SU-DHL-6 (cell line): Measurements from ENCODE around the gene LRRC1.

ENCODE experiments used
- H2AFZ ChIP-seq: fragments of 200-600 bp; sonication (generic); 2 replicates; pipeline ENCODE4 v1.6.1; 2014; ENCODE audit warnings: low read depth, mild to moderate bottlenecking, moderate library complexity, mixed read lengths, antibody characterized with exemption, low read length; ENCODE audit not compliant: severe bottlenecking
- H3F3A ChIP-seq: fragments of 200-600 bp; shearing (Covaris generic); 2 replicates; pipeline ENCODE4 v1.6.0; 2016; ENCODE audit warnings: antibody characterized with exemption, mild to moderate bottlenecking; ENCODE audit not compliant: insufficient read depth
- H3K27ac ChIP-seq: fragments of 200-600 bp; sonication (generic); 2 replicates; pipeline ENCODE4 v1.5.1; 2016; ENCODE audit warnings: low read depth, mild to moderate bottlenecking, low read length, moderate library complexity, mixed read lengths
- H3K27me3 ChIP-seq: fragments of 200-600 bp; sonication (generic), shearing (Covaris generic); 2 replicates; pipeline ENCODE4 v1.6.0; 2014; ENCODE audit warnings: mild to moderate bottlenecking, low read length
- H3K36me3 ChIP-seq: fragments of 200-600 bp; sonication (generic); 2 replicates; pipeline ENCODE4 v1.6.1; 2014; ENCODE audit warnings: mild to moderate bottlenecking, low read length, mixed read lengths
- H3K4me2 ChIP-seq: fragments of 300-600, 200-600 bp; shearing (Covaris generic), sonication (generic); 2 replicates; pipeline ENCODE4 v1.6.0; 2014; ENCODE audit warnings: low read length, low read depth, mild to moderate bottlenecking; ENCODE audit not compliant: poor library complexity, severe bottlenecking
- H3K4me3 ChIP-seq: fragments of 200-600 bp; sonication (generic); 2 replicates; pipeline ENCODE4 v1.5.1; 2014; ENCODE audit warnings: antibody characterized with exemption, low read length, mild to moderate bottlenecking, mixed read lengths; ENCODE audit not compliant: insufficient read depth, poor library complexity, severe bottlenecking
- H3K79me2 ChIP-seq: fragments of 200-600 bp; sonication (generic); 2 replicates; pipeline ENCODE4 v1.6.1; 2014; ENCODE audit warnings: mild to moderate bottlenecking, low read length, moderate library complexity; ENCODE audit not compliant: insufficient read depth
- H3K9ac ChIP-seq: fragments of 200-600 bp; sonication (generic); 2 replicates; pipeline ENCODE4 v1.7.0; 2014; ENCODE audit warnings: mild to moderate bottlenecking, low read length
- H3K9me2 ChIP-seq: fragments of 200-600 bp; sonication (generic); replicated peaks from 2 replicates; pipeline ENCODE4 v1.6.1; 2014; ENCODE audit warnings: low read length; ENCODE audit not compliant: insufficient read depth
- H3K9me3 ChIP-seq: fragments of 200-600 bp; sonication (generic); 2 replicates; pipeline ENCODE4 v1.6.1; 2014; ENCODE audit warnings: low read length, mixed read lengths; ENCODE audit not compliant: insufficient read depth
- H4K20me1 ChIP-seq: fragments of 200-600 bp; sonication (generic); 2 replicates; pipeline ENCODE4 v1.6.1; 2014; ENCODE audit warnings: low read depth, mild to moderate bottlenecking, antibody characterized with exemption, low read length, moderate library complexity, mixed read lengths
- CTCF ChIP-seq: fragments of 200-600 bp; sonication (generic); IDR thresholded peaks from one replicate; pipeline ENCODE4 v1.5.1; 2017; ENCODE audit warnings: antibody characterized with exemption, mild to moderate bottlenecking, low read length, moderate library complexity; ENCODE audit not compliant: insufficient read depth, poor library complexity, severe bottlenecking
- EZH2phosphoT487 ChIP-seq: fragments of 200-600 bp; sonication (generic), shearing (Covaris generic); conservative IDR thresholded peaks from 2 replicates; pipeline ENCODE4 v1.6.1; 2018; ENCODE audit warnings: mild to moderate bottlenecking, antibody characterized with exemption, low read length, moderate library complexity, mixed read lengths

Gene LRRC1

GRCh38 chr6:53751417-53751816 lies 43.4 kb upstream of the LRRC1 start:
- Histone ChIP-seq H3K27me3 (no peaks in the 10 kb centered on the region), H3K9me3 (no peaks in the 10 kb centered on the region), H2AFZ (no peak overlapping the region), H4K20me1 (no peaks in the 10 kb centered on the region), H3K36me3 (no peaks in the 10 kb centered on the region), H3K4me2 (no peak overlapping the region), H3K79me2 (no peaks in the 10 kb centered on the region), H3K27ac (no peak overlapping the region), H3F3A (no peaks in the 10 kb centered on the region), H3K9ac (no peak overlapping the region), H3K9me2 (no peaks in the 10 kb centered on the region), H3K4me3 (no peak overlapping the region)
- no peak for TF ChIP-seq CTCF
- no peak for TF ChIP-seq EZH2phosphoT487

DNA sequence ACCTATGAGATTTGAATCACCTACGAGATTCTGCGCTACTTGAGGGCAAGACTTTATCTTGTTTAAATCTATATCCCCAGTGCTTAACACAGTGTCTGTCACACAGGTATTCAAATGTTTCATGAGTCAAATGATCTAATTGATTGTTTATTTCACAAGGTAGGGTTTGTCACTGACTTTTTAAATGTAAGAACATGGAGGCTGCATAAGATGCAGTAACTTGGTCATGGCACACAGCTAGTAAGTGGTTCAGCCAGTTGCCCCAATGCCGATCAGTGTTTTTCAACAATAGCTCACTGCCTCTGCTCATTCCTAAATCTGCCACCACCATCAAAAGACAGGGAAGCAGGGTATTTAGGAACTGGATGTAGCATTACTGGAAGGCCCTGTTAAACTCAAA lies 42.4 kb upstream of the LRRC1 start:
- Histone ChIP-seq H3F3A (no peaks in the 10 kb centered on the region), H2AFZ (no peak overlapping the region)
- no peak for TF ChIP-seq EZH2phosphoT487
- no peak for TF ChIP-seq CTCF

DNA sequence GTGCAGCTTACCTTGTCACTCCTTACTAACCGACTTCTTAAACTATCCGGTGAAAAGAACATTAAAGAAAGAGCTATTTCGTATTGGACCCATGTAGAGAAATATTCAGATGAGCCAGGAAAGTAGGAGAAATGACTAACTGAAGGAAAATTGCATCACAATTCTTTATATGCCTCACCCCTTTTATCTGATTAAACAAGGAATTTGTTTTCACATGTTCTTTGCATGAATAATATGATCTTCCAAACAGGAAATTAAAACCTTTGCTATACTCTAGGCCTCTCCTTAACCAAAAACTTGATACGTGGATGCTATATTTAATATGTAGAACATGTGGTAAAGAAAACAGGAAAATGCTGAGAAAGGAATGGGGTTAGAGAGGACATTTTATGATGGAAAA lies 41.9 kb upstream of the LRRC1 start:
- no peak overlapping the region for H3K4me2 ChIP-seq

More for the DNA sequence above, 42.4 kb upstream of the LRRC1 start:
- Histone ChIP-seq H3K36me3 (no peaks in the 10 kb centered on the region), H3K9me3 (no peaks in the 10 kb centered on the region), H3K4me2 (no peak overlapping the region), H3K27me3 (no peaks in the 10 kb centered on the region), H4K20me1 (no peaks in the 10 kb centered on the region), H3K9ac (no peak overlapping the region), H3K4me3 (no peak overlapping the region), H3K9me2 (no peaks in the 10 kb centered on the region), H3K79me2 (no peaks in the 10 kb centered on the region), H3K27ac (no peak overlapping the region)

More for the DNA sequence above, 41.9 kb upstream of the LRRC1 start:
- Histone ChIP-seq H3K9ac (no peak overlapping the region), H3K79me2 (no peaks in the 10 kb centered on the region), H3K27ac (no peak overlapping the region), H3F3A (no peaks in the 10 kb centered on the region), H4K20me1 (no peaks in the 10 kb centered on the region), H3K27me3 (no peaks in the 10 kb centered on the region), H3K36me3 (no peaks in the 10 kb centered on the region), H2AFZ (no peak overlapping the region), H3K9me2 (no peaks in the 10 kb centered on the region), H3K4me3 (no peak overlapping the region), H3K9me3 (no peaks in the 10 kb centered on the region)
- no peak for TF ChIP-seq CTCF
- no peak for TF ChIP-seq EZH2phosphoT487
